ENCODE measurements around the gene SMIM20. TPM values are rescaled to one million over a fixed set of nuclear protein-coding genes. Genes with fewer than 3 reads are reported as not detected.

The SMIM20 gene
- total RNA-seq, 2 donors from 2014 or later = 27.8 to 52.1 TPM

GRCh38 chr4:25949994-25950393 lies 36.0 kb downstream of the SMIM20 start:
- Histone ChIP-seq H3K9me3 (no peaks in the 10 kb centered on the region), H3K27ac (no peak overlapping the region), H3K4me1 (peaks cover 0 to 3% of the 10 kb centered on the region in 2 donors), H3K36me3 (no peaks in the 10 kb centered on the region), H3K27me3 (no peaks in the 10 kb centered on the region), H3K4me3 (no peak overlapping the region)
- TF ChIP-seq CTCF (IDR thresholded peaks at IDR 0.05) = no peak
- no peak for DNase-seq (ENCODE audit: low spot score)

GRCh38 chr4:25950461-25951389 lies 36.7 kb downstream of the SMIM20 start:
- no peak for DNase-seq (ENCODE audit: low spot score)

GRCh38 chr4:25951390-25951952 lies 37.5 kb downstream of the SMIM20 start:
- H3K36me3 ChIP-seq = no peaks in the 10 kb centered on the region
- TF ChIP-seq CTCF (IDR thresholded peaks at IDR 0.05) = no peak
- no peak overlapping the region for H3K27ac ChIP-seq
- H3K4me1 ChIP-seq = peaks cover 0 to 3% of the 10 kb centered on the region in 2 donors
- no peak overlapping the region for H3K4me3 ChIP-seq
- no peaks in the 10 kb centered on the region for H3K9me3 ChIP-seq
- H3K27me3 ChIP-seq = no peaks in the 10 kb centered on the region
- DNase-seq (ENCODE audit: low spot score) = no peak

More at GRCh38 chr4:25950461-25951389, 36.7 kb downstream of the SMIM20 start:
- Histone ChIP-seq H3K9me3 (no peaks in the 10 kb centered on the region), H3K4me1 (peaks cover 0 to 3% of the 10 kb centered on the region in 2 donors), H3K36me3 (no peaks in the 10 kb centered on the region), H3K27me3 (no peaks in the 10 kb centered on the region), H3K4me3 (no peak overlapping the region), H3K27ac (no peak overlapping the region)
- no peak for TF ChIP-seq CTCF (IDR thresholded peaks at IDR 0.05)

- Histone ChIP-seq H3K4me1 (peaks cover 0 to 3% of the 10 kb centered on the region in 2 donors), H3K9me3 (no peaks in the 10 kb centered on the region), H3K27me3 (no peaks in the 10 kb centered on the region), H3K4me3 (no peak overlapping the region), H3K36me3 (no peaks in the 10 kb centered on the region), H3K27ac (no peak overlapping the region)
- no peak for DNase-seq (ENCODE audit: low spot score)
- no peak for TF ChIP-seq CTCF (IDR thresholded peaks at IDR 0.05)
Observed at GRCh38 chr4:25953740-25954139, 39.7 kb downstream of the SMIM20 start.

- no peaks in the 10 kb centered on the region for H3K9me3 ChIP-seq
- TF ChIP-seq CTCF (IDR thresholded peaks at IDR 0.05) = no peak
- no peaks in the 10 kb centered on the region for H3K36me3 ChIP-seq
- H3K4me3 ChIP-seq = no peak overlapping the region
- no peak for DNase-seq (ENCODE audit: low spot score)
- peaks cover 0 to 3% of the 10 kb centered on the region in 2 donors for H3K4me1 ChIP-seq
- H3K27ac ChIP-seq = no peak overlapping the region
- no peaks in the 10 kb centered on the region for H3K27me3 ChIP-seq
Observed at GRCh38 chr4:25954293-25954904, 40.4 kb downstream of the SMIM20 start.
